Esophagus squamous epithelium (tissue), 4 donors: ENCODE data around the gene ITCH.

Experiments
- POLR2A ChIP-seq, 4 donors: fragments of 450-650 bp; IDR thresholded peaks; one replicate each; pipeline ENCODE4 v1.6.1; 2017; ENCODE audit warnings: antibody characterized with exemption in 4 of 4, mild to moderate bottlenecking in 4 of 4, moderate library complexity in 3 of 4
- TF ChIP-seq, protein P1 (sequence below), 6 experiments: fragments of 450-650 bp in 4 of 6; fragments of 200-600 bp in 2 of 6; sonication (generic) in 2 of 6; IDR thresholded peaks; one replicate each; pipeline ENCODE4 v1.5.1; 2016 to 2019; ENCODE audit warnings: antibody characterized with exemption in 6 of 6, mild to moderate bottlenecking in 4 of 6, moderate library complexity in 4 of 6

DNA sequence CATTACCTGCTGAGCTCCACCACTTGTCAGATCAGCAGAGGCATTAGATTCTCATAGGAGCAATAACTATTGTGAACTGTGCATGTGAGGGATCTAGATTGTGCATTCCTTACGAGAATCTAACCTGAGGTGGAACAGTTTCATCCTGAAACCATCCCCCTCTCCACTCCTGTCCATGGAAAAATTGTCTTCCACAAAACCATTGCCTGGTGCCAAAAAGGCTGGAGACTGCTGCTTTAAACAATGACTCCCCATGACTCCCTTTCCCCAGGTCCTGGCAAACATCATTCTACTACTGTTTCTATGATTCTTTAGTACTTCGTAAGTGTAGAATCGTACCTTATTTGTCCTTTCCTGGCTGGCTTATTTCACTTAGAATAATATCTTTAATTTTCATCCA is 143.4 kb downstream of the ITCH start:
- TF ChIP-seq, protein P1, sequence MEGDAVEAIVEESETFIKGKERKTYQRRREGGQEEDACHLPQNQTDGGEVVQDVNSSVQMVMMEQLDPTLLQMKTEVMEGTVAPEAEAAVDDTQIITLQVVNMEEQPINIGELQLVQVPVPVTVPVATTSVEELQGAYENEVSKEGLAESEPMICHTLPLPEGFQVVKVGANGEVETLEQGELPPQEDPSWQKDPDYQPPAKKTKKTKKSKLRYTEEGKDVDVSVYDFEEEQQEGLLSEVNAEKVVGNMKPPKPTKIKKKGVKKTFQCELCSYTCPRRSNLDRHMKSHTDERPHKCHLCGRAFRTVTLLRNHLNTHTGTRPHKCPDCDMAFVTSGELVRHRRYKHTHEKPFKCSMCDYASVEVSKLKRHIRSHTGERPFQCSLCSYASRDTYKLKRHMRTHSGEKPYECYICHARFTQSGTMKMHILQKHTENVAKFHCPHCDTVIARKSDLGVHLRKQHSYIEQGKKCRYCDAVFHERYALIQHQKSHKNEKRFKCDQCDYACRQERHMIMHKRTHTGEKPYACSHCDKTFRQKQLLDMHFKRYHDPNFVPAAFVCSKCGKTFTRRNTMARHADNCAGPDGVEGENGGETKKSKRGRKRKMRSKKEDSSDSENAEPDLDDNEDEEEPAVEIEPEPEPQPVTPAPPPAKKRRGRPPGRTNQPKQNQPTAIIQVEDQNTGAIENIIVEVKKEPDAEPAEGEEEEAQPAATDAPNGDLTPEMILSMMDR (IDR thresholded peaks at IDR 0.05), result no peak
- no peak for TF ChIP-seq POLR2A (IDR thresholded peaks at IDR 0.05)
